Measurements from ENCODE around the gene FANK1. TPM values are rescaled to one million over a fixed set of nuclear protein-coding genes. Genes with fewer than 3 reads are reported as not detected.
"Not testable (repeated sequence)": the region's sequence is repeated elsewhere in the genome, so short reads cannot be mapped to it uniquely, and the experiment has no call there.

Gene FANK1
- total and polyA plus RNA-seq, 11 donors = 0.33 to 1.8 (median 0.44) TPM; not detected in 3

GRCh38 chr10:125882596-125882995 is 13.8 kb upstream of the FANK1 start:
- TF ChIP-seq CTCF (IDR thresholded peaks at IDR 0.05) = no peak
- Histone ChIP-seq H3K27ac (peak overlapping the region in 9 of 12 donors; percentile 4 to 56 (median 33)), H3K9me3 (no peaks in the 10 kb centered on the region), H3K36me3 (peaks cover 0 to 27% (median 7%) of the 10 kb centered on the region in 9 donors), H3K4me1 (peaks cover 0 to 38% (median 4%) of the 10 kb centered on the region in 12 donors), H3K4me3 (no peak overlapping the region), H3K27me3 (no peaks in the 10 kb centered on the region)
- intact Hi-C loops (cut with DNase I) = no loop called here
- DNase-seq (no peak), ATAC-seq (no peak)
- 39 to 51% (median 42%) methylated on average over 1 of the region's 1 CpG for WGBS, 4 donors

- intact Hi-C loops (cut with DNase I) = no loop called here
- TF ChIP-seq CTCF (IDR thresholded peaks at IDR 0.05) (no peak), POLR2A (IDR thresholded peaks at IDR 0.05) (no peak)
- Histone ChIP-seq H3K4me1 (peaks cover 0 to 38% (median 4%) of the 10 kb centered on the region in 12 donors), H3K27me3 (no peaks in the 10 kb centered on the region), H3K27ac (peak overlapping the region in 8 of 12 donors; percentile 14 to 56 (median 29)), H3K4me3 (no peak overlapping the region), H3K36me3 (peaks cover 0 to 27% (median 7%) of the 10 kb centered on the region in 9 donors), H3K9me3 (no peaks in the 10 kb centered on the region)
- ATAC-seq (peak; percentile 11 to 35 (median 30)), DNase-seq (no peak)
- WGBS, 4 donors = 58 to 75% (median 63%) methylated on average over 3 of the region's 3 CpGs
Observed at GRCh38 chr10:125883211-125883610, 13.2 kb upstream of the FANK1 start.

- DNase-seq = no peak
Observed at GRCh38 chr10:125886914-125887512, 9.4 kb upstream of the FANK1 start.

GRCh38 chr10:125889441-125889840 is 6.9 kb upstream of the FANK1 start:
- ATAC-seq = peak; percentile 41 to 62 (median 50)
- H3K36me3 ChIP-seq; DNase-seq; H3K9me3 ChIP-seq; H3K27me3 ChIP-seq; intact Hi-C loops (cut with DNase I); H3K4me3 ChIP-seq: not testable (repeated sequence)
- 52 to 60% (median 59%) methylated on average over 4 of the region's 4 CpGs for WGBS, 4 donors
- Histone ChIP-seq H3K4me1 (peaks cover 0 to 38% (median 8%) of the 10 kb centered on the region in 12 donors), H3K27ac (peak overlapping the region in 6 of 12 donors; percentile 4 to 44 (median 22))

More at GRCh38 chr10:125886914-125887512, 9.4 kb upstream of the FANK1 start:
- Histone ChIP-seq H3K27ac (no peak overlapping the region), H3K36me3 (peaks cover 0 to 14% (median 0%) of the 10 kb centered on the region in 9 donors), H3K4me3 (no peak overlapping the region), H3K4me1 (peaks cover 0 to 34% (median 4%) of the 10 kb centered on the region in 12 donors), H3K9me3 (no peaks in the 10 kb centered on the region), H3K27me3 (no peaks in the 10 kb centered on the region)
- TF ChIP-seq POLR2A (IDR thresholded peaks at IDR 0.05) (no peak), CTCF (IDR thresholded peaks at IDR 0.05) (no peak)
- intact Hi-C loops (cut with DNase I) = no loop called here
- ATAC-seq = no peak
- WGBS, 4 donors = 87 to 93% (median 92%) methylated on average over 3 of the region's 3 CpGs

GRCh38 chr10:125892402-125892801 is 4.0 kb upstream of the FANK1 start:
- ATAC-seq; H3K27me3 ChIP-seq; DNase-seq; intact Hi-C loops (cut with DNase I); H3K4me3 ChIP-seq; H3K36me3 ChIP-seq; H3K27ac ChIP-seq; H3K9me3 ChIP-seq: not testable (repeated sequence)
- WGBS, 4 donors = 52 to 67% (median 66%) methylated on average over 5 of the region's 5 CpGs
- H3K4me1 ChIP-seq = peaks cover 0 to 53% (median 8%) of the 10 kb centered on the region in 12 donors

GRCh38 chr10:125894176-125894575 is 2.2 kb upstream of the FANK1 start:
- ATAC-seq; H3K27me3 ChIP-seq; H3K9me3 ChIP-seq; H3K36me3 ChIP-seq; DNase-seq; intact Hi-C loops (cut with DNase I): not testable (repeated sequence)
- Histone ChIP-seq H3K27ac (peak overlapping the region in 2 of 12 donors; percentile 11 to 93), H3K4me1 (peaks cover 0 to 53% (median 8%) of the 10 kb centered on the region in 12 donors), H3K4me3 (peak overlapping the region in 1 of 12 donors; percentile 68)
- WGBS, 4 donors = 44 to 56% (median 52%) methylated on average over 3 of the region's 3 CpGs

GRCh38 chr10:125895130-125896087 is 955 bp upstream of the FANK1 start:
- ATAC-seq (peak; percentile 72 to 85 (median 80)), DNase-seq (peak; percentile 62 to 84 (median 64))
- peaks cover 0 to 46% (median 8%) of the 10 kb centered on the region in 12 donors for H3K4me1 ChIP-seq
- H3K9me3 ChIP-seq; H3K36me3 ChIP-seq; intact Hi-C loops (cut with DNase I); H3K27me3 ChIP-seq: not testable (repeated sequence)
- WGBS, 4 donors = 22 to 29% (median 26%) methylated on average over 50 of the region's 50 CpGs
- peak overlapping the region; percentile 63 to 98 (median 84) for H3K4me3 ChIP-seq
- H3K27ac ChIP-seq = peak overlapping the region; percentile 84 to 96 (median 90)

Measured in heart left ventricle (tissue), 16 donors.